ENCODE measurements around the gene CDCP1. TPM values are rescaled to one million over a fixed set of nuclear protein-coding genes. Genes with fewer than 3 reads are reported as not detected.
"Not testable (repeated sequence)": the region's sequence is repeated elsewhere in the genome, so short reads cannot be mapped to it uniquely, and the experiment has no call there.

Gene CDCP1
- polyA plus RNA-seq, 1 donor = 25.5 TPM

- H3K9me3 ChIP-seq (ENCODE audit: control insufficient read depth, low read depth, low read length) = no peaks in the 10 kb centered on the region
- no CpG with 5 or more reads among the region's 13 CpGs for WGBS (ENCODE audit: insufficient coverage, low lambda C conversion rate)
Observed at GRCh38 chr3:45084820-45085816, 61.1 kb downstream of the CDCP1 start.

GRCh38 chr3:45084361-45084760 lies 61.8 kb downstream of the CDCP1 start:
- H3K4me3 ChIP-seq (ENCODE audit: low read length) = no peak overlapping the region
- no peak overlapping the region for H3K27ac ChIP-seq (ENCODE audit: low read length)
- H3K9me3 ChIP-seq (ENCODE audit: control insufficient read depth, low read depth, low read length) = no peaks in the 10 kb centered on the region
- H3K36me3 ChIP-seq (ENCODE audit: control insufficient read depth, insufficient read depth, low read length) = peaks cover 43% of the 10 kb centered on the region
- H3K27me3 ChIP-seq (ENCODE audit: control insufficient read depth, insufficient read depth, low read length) = no peaks in the 10 kb centered on the region
- no CpG with 5 or more reads among the region's 1 CpG for WGBS (ENCODE audit: insufficient coverage, low lambda C conversion rate)
- peaks cover 7% of the 10 kb centered on the region for H3K4me1 ChIP-seq (ENCODE audit: control insufficient read depth, insufficient read depth, low read length)
- DNase-seq = no peak

More at GRCh38 chr3:45084820-45085816, 61.1 kb downstream of the CDCP1 start:
- H3K27ac ChIP-seq (ENCODE audit: low read length) = no peak overlapping the region
- H3K4me1 ChIP-seq (ENCODE audit: control insufficient read depth, insufficient read depth, low read length) = peaks cover 6% of the 10 kb centered on the region
- DNase-seq = no peak
- no peak overlapping the region for H3K4me3 ChIP-seq (ENCODE audit: low read length)
- peaks cover 49% of the 10 kb centered on the region for H3K36me3 ChIP-seq (ENCODE audit: control insufficient read depth, insufficient read depth, low read length)
- no peaks in the 10 kb centered on the region for H3K27me3 ChIP-seq (ENCODE audit: control insufficient read depth, insufficient read depth, low read length)

- H3K27me3 ChIP-seq (ENCODE audit: control insufficient read depth, insufficient read depth, low read length) = no peaks in the 10 kb centered on the region
- H3K27ac ChIP-seq (ENCODE audit: low read length) = no peak overlapping the region
- peaks cover 34% of the 10 kb centered on the region for H3K36me3 ChIP-seq (ENCODE audit: control insufficient read depth, insufficient read depth, low read length)
- DNase-seq = no peak
- peaks cover 10% of the 10 kb centered on the region for H3K4me1 ChIP-seq (ENCODE audit: control insufficient read depth, insufficient read depth, low read length)
- H3K4me3 ChIP-seq (ENCODE audit: low read length) = no peak overlapping the region
- 80% methylated on average over 1 of the region's 6 CpGs for WGBS (ENCODE audit: insufficient coverage, low lambda C conversion rate)
- H3K9me3 ChIP-seq (ENCODE audit: control insufficient read depth, low read depth, low read length) = no peaks in the 10 kb centered on the region
Observed at GRCh38 chr3:45083023-45083422, 63.2 kb downstream of the CDCP1 start.

- Histone ChIP-seq H3K9me3 (ENCODE audit: control insufficient read depth, low read depth, low read length) (no peaks in the 10 kb centered on the region), H3K36me3 (ENCODE audit: control insufficient read depth, insufficient read depth, low read length) (peaks cover 30% of the 10 kb centered on the region), H3K27me3 (ENCODE audit: control insufficient read depth, insufficient read depth, low read length) (no peaks in the 10 kb centered on the region), H3K4me3 (ENCODE audit: low read length) (no peak overlapping the region), H3K4me1 (ENCODE audit: control insufficient read depth, insufficient read depth, low read length) (peaks cover 10% of the 10 kb centered on the region), H3K27ac (ENCODE audit: low read length) (no peak overlapping the region)
- DNase-seq = no peak
- 60% methylated on average over 1 of the region's 5 CpGs for WGBS (ENCODE audit: insufficient coverage, low lambda C conversion rate)
Observed at GRCh38 chr3:45082142-45082538, 64.0 kb downstream of the CDCP1 start.

DNA sequence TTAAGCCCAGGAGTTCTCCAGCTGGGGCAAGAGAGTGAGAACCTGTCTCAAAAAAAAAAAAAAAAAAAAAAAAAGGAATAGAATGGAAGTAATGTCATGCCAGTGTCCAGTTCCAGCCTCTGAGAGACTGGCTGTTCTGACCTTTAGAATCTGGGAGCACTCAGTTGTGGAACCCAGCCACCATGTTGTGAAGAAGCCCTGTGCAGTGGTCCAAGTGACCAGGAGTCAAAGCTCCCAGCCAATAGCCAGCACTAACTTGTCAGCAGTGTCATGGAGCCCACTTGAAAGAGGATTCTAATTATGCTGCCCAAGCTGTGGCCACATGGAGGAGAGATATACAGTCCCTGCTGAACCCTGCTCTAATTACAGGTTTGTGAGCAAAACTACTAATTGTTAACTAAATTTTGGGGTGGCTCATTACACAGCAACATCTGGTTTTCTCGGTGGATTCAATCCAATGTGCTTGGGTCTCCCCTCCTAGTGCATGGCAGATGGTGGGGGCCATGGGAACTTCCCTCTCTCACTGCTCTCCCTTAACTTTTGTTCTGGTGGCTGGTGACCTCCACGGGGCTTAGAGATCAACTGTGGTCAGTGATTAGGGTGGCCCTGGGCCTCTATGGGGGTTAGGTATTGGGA lies 64.6 kb downstream of the CDCP1 start:
- no peak for DNase-seq
- Histone ChIP-seq H3K9me3 (ENCODE audit: control insufficient read depth, low read depth, low read length) (no peaks in the 10 kb centered on the region), H3K27ac (ENCODE audit: low read length) (no peak overlapping the region), H3K4me3 (ENCODE audit: low read length) (no peak overlapping the region), H3K27me3 (ENCODE audit: control insufficient read depth, insufficient read depth, low read length) (no peaks in the 10 kb centered on the region), H3K4me1 (ENCODE audit: control insufficient read depth, insufficient read depth, low read length) (peaks cover 10% of the 10 kb centered on the region), H3K36me3 (ENCODE audit: control insufficient read depth, insufficient read depth, low read length) (peaks cover 26% of the 10 kb centered on the region)
- no CpG with 5 or more reads among the region's 2 CpGs for WGBS (ENCODE audit: insufficient coverage, low lambda C conversion rate)

DNA sequence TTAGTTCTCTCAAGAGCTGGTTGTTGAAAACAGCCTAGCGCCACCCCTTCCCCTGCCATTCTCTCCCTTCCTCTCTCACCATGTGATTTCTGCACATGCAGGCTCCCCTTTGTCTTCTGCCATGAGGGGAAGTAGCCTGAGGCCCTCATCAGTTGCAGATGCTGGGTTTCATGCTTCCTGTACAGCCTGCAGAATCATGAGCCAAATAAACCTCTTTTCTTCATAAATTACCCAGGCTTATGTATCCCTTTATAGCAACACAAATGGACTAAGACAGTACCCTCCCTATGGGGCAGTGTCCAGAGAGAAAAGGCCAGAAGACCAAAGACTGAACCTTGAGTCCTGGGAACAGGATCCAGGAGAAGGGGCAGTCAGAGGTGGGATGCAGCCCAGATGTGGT lies 65.4 kb downstream of the CDCP1 start:
- H3K27me3 ChIP-seq (ENCODE audit: control insufficient read depth, insufficient read depth, low read length) = no peaks in the 10 kb centered on the region
- no CpG with 5 or more reads among the region's 1 CpG for WGBS (ENCODE audit: insufficient coverage, low lambda C conversion rate)
- DNase-seq = no peak
- no peak overlapping the region for H3K4me3 ChIP-seq (ENCODE audit: low read length)
- peaks cover 10% of the 10 kb centered on the region for H3K4me1 ChIP-seq (ENCODE audit: control insufficient read depth, insufficient read depth, low read length)
- H3K27ac ChIP-seq (ENCODE audit: low read length) = no peak overlapping the region
- H3K36me3 ChIP-seq (ENCODE audit: control insufficient read depth, insufficient read depth, low read length) = peaks cover 20% of the 10 kb centered on the region
- H3K9me3 ChIP-seq (ENCODE audit: control insufficient read depth, low read depth, low read length) = no peaks in the 10 kb centered on the region

GRCh38 chr3:45079715-45080114 lies 66.5 kb downstream of the CDCP1 start:
- WGBS (ENCODE audit: insufficient coverage, low lambda C conversion rate) = no CpG with 5 or more reads among the region's 1 CpG
- DNase-seq = peak; percentile 19 to 60
- Histone ChIP-seq H3K9me3 (ENCODE audit: control insufficient read depth, low read depth, low read length) (no peaks in the 10 kb centered on the region), H3K4me1 (ENCODE audit: control insufficient read depth, insufficient read depth, low read length) (peaks cover 10% of the 10 kb centered on the region), H3K27ac (ENCODE audit: low read length) (peak overlapping the region; percentile 44), H3K4me3 (ENCODE audit: low read length) (no peak overlapping the region), H3K36me3 (ENCODE audit: control insufficient read depth, insufficient read depth, low read length) (peaks cover 10% of the 10 kb centered on the region), H3K27me3 (ENCODE audit: control insufficient read depth, insufficient read depth, low read length) (no peaks in the 10 kb centered on the region)

- Histone ChIP-seq H3K36me3 (ENCODE audit: control insufficient read depth, insufficient read depth, low read length) (peaks cover 3% of the 10 kb centered on the region), H3K27me3 (ENCODE audit: control insufficient read depth, insufficient read depth, low read length) (no peaks in the 10 kb centered on the region), H3K9me3 (ENCODE audit: control insufficient read depth, low read depth, low read length) (no peaks in the 10 kb centered on the region), H3K27ac (ENCODE audit: low read length) (peak overlapping the region; percentile 44), H3K4me1 (ENCODE audit: control insufficient read depth, insufficient read depth, low read length) (peaks cover 10% of the 10 kb centered on the region), H3K4me3 (ENCODE audit: low read length) (no peak overlapping the region)
- peak in 1 of 2 donors; percentile 42 for DNase-seq
- WGBS (ENCODE audit: insufficient coverage, low lambda C conversion rate) = no CpG with 5 or more reads among the region's 8 CpGs
Observed at GRCh38 chr3:45078910-45079522, 67.2 kb downstream of the CDCP1 start.

DNA sequence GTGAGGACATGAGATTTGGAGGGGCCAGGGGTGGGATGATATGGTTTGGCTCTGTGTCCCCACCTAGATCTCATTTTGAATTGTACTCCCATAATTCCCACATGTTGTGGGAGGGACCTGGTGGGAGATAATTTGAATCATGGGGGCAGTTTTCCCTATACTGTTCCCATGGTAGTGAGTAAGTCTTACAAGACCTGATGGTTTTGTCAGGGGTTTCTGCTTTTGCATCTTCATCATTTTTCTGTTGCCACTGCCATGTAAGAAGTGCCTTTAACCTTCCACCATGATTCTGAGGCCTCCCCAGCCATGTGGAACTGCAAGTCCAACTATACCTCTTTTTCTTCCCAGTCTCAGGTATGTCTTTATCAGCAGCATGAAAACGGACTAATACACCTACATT lies 67.9 kb downstream of the CDCP1 start:
- not testable (repeated sequence) for H3K9me3 ChIP-seq (ENCODE audit: control insufficient read depth, low read depth, low read length); H3K27me3 ChIP-seq (ENCODE audit: control insufficient read depth, insufficient read depth, low read length); DNase-seq; H3K36me3 ChIP-seq (ENCODE audit: control insufficient read depth, insufficient read depth, low read length); H3K27ac ChIP-seq (ENCODE audit: low read length); H3K4me3 ChIP-seq (ENCODE audit: low read length)
- WGBS (ENCODE audit: insufficient coverage, low lambda C conversion rate) = 50% methylated on average over 1 of the region's 1 CpG
- H3K4me1 ChIP-seq (ENCODE audit: control insufficient read depth, insufficient read depth, low read length) = peaks cover 10% of the 10 kb centered on the region

GRCh38 chr3:45075821-45076625 lies 70.2 kb downstream of the CDCP1 start:
- no peak for DNase-seq
- Histone ChIP-seq H3K4me1 (ENCODE audit: control insufficient read depth, insufficient read depth, low read length) (peaks cover 10% of the 10 kb centered on the region), H3K27ac (ENCODE audit: low read length) (no peak overlapping the region), H3K36me3 (ENCODE audit: control insufficient read depth, insufficient read depth, low read length) (no peaks in the 10 kb centered on the region), H3K9me3 (ENCODE audit: control insufficient read depth, low read depth, low read length) (no peaks in the 10 kb centered on the region), H3K4me3 (ENCODE audit: low read length) (no peak overlapping the region), H3K27me3 (ENCODE audit: control insufficient read depth, insufficient read depth, low read length) (no peaks in the 10 kb centered on the region)
- WGBS (ENCODE audit: insufficient coverage, low lambda C conversion rate) = no CpG with 5 or more reads among the region's 11 CpGs

Measured in large intestine (tissue), 3 donors.